HG02642 (cell line): Measurements from ENCODE around the gene CPED1.
"Not testable (repeated sequence)": the region's sequence is repeated elsewhere in the genome, so short reads cannot be mapped to it uniquely, and the experiment has no call there.

Experiments
- ATAC-seq: cut with Tn5 transposase; IDR thresholded peaks from one replicate; pipeline ENCODE4 v1.9.1; 2021; ENCODE audit warnings: mild to moderate bottlenecking; ENCODE audit not compliant: unreplicated experiment, poor library complexity

Gene CPED1

GRCh38 chr7:121202125-121202524 lies 213.6 kb downstream of the CPED1 start:
- no peak for ATAC-seq

GRCh38 chr7:121202834-121203233 lies 214.3 kb downstream of the CPED1 start:
- no peak for ATAC-seq

- no peak for ATAC-seq
Observed at GRCh38 chr7:121204537-121204936, 216.0 kb downstream of the CPED1 start.

GRCh38 chr7:121205777-121206176 lies 217.3 kb downstream of the CPED1 start:
- no peak for ATAC-seq

- ATAC-seq: no peak
Observed at GRCh38 chr7:121211253-121211652, 222.7 kb downstream of the CPED1 start.

GRCh38 chr7:121212036-121212435 lies 223.5 kb downstream of the CPED1 start:
- no peak for ATAC-seq

- ATAC-seq: no peak
Observed at GRCh38 chr7:121214657-121215056, 226.1 kb downstream of the CPED1 start.

GRCh38 chr7:121219026-121219425 lies 230.5 kb downstream of the CPED1 start:
- no peak for ATAC-seq

- ATAC-seq: not testable (repeated sequence)
Observed at GRCh38 chr7:121221108-121221507, 232.6 kb downstream of the CPED1 start.

GRCh38 chr7:121228779-121229178 lies 240.3 kb downstream of the CPED1 start:
- no peak for ATAC-seq

GRCh38 chr7:121235201-121235600 lies 246.7 kb downstream of the CPED1 start:
- ATAC-seq: no peak

- ATAC-seq: no peak
Observed at GRCh38 chr7:121237601-121238000, 249.1 kb downstream of the CPED1 start.

- ATAC-seq: no peak
Observed at GRCh38 chr7:121244120-121244870, 255.8 kb downstream of the CPED1 start.

GRCh38 chr7:121251367-121251766 lies 262.9 kb downstream of the CPED1 start:
- ATAC-seq: not testable (repeated sequence)

GRCh38 chr7:121252523-121253235 lies 264.2 kb downstream of the CPED1 start:
- ATAC-seq: not testable (repeated sequence)

GRCh38 chr7:121259826-121260225 lies 271.3 kb downstream of the CPED1 start:
- ATAC-seq: no peak

GRCh38 chr7:121261207-121261884 lies 272.8 kb downstream of the CPED1 start:
- ATAC-seq: no peak

- ATAC-seq: no peak
Observed at GRCh38 chr7:121262221-121262620, 273.7 kb downstream of the CPED1 start.

GRCh38 chr7:121262969-121263368 lies 274.5 kb downstream of the CPED1 start:
- no peak for ATAC-seq

- ATAC-seq: no peak
Observed at GRCh38 chr7:121266307-121266894, 277.9 kb downstream of the CPED1 start.

- no peak for ATAC-seq
Observed at GRCh38 chr7:121267612-121268011, 279.1 kb downstream of the CPED1 start.
